HL-60/S4 treated with phorbol 12-myristate 13-acetate at 8.2 ng/mL for 4 days and 3 days (cell line): ENCODE results near the gene ICAM1.

Experiments
- in situ Hi-C: fragments of 300-500 bp; cut with MboI; formaldehyde crosslinking; loops from 2 replicates; pipeline ENCODE4 v1.15.0; 2022; ENCODE audit warnings: low sequenced_read_pairs

ICAM1 gene

GRCh38 chr19:10292206-10292788 lies 21.4 kb downstream of the ICAM1 start:
- in situ Hi-C loops, result no loop called here

GRCh38 chr19:10292789-10293636 lies 22.1 kb downstream of the ICAM1 start:
- in situ Hi-C loops, result no loop called here

GRCh38 chr19:10293637-10294367 lies 22.9 kb downstream of the ICAM1 start:
- in situ Hi-C loops, result no loop called here

GRCh38 chr19:10294368-10294697 lies 23.4 kb downstream of the ICAM1 start:
- in situ Hi-C loops, result no loop called here

- in situ Hi-C loops, result no loop called here
These were observed 24.5 kb downstream of the ICAM1 start for GRCh38 chr19:10295305-10295846.

GRCh38 chr19:10295847-10296591 lies 25.1 kb downstream of the ICAM1 start:
- in situ Hi-C loops, result no loop called here

- in situ Hi-C loops, result no loop called here
These were observed 28.9 kb downstream of the ICAM1 start for GRCh38 chr19:10299545-10300458.

GRCh38 chr19:10305139-10305806 lies 34.4 kb downstream of the ICAM1 start:
- in situ Hi-C loops, result no loop called here

GRCh38 chr19:10306327-10306726 lies 35.4 kb downstream of the ICAM1 start:
- in situ Hi-C loops, result no loop called here

- in situ Hi-C loops, result no loop called here
These were observed 38.5 kb downstream of the ICAM1 start, which contains the start of gene ZGLP1 for GRCh38 chr19:10309423-10309822. Gene ZGLP1, minus strand, starts transcription at chr19:10309815.

GRCh38 chr19:10315335-10316214 lies 44.7 kb downstream of the ICAM1 start, which contains the start of gene FDX2:
Gene FDX2, minus strand, starts transcription at chr19:10316015. Its CDS starts 19 bp downstream, at chr19:10315996.
- in situ Hi-C loops, result no loop called here

- in situ Hi-C loops, result no loop called here
These were observed 45.5 kb downstream of the ICAM1 start for GRCh38 chr19:10316229-10317044.

- in situ Hi-C loops, result no loop called here
These were observed 46.3 kb downstream of the ICAM1 start for GRCh38 chr19:10317045-10317856.

- in situ Hi-C loops, result no loop called here
These were observed 47.0 kb downstream of the ICAM1 start for GRCh38 chr19:10317857-10318462.

GRCh38 chr19:10318807-10319682 lies 48.1 kb downstream of the ICAM1 start:
- in situ Hi-C loops, result no loop called here
